SK-N-SH (cell line): ENCODE measurements around the gene NPC2. TPM values are rescaled to one million over a fixed set of nuclear protein-coding genes. Genes with fewer than 3 reads are reported as not detected.

Experiments used
- CTCF ChIA-PET: fragments of 300-600, 350-600 bp; formaldehyde crosslinking; extraction: SDS; loops from one replicate; lab custom pipeline; 2021; lab: Yijun Ruan, JAX
- POLR2A ChIA-PET: fragments of 350-600 bp; sonication (Branson Sonifier 250); formaldehyde crosslinking; extraction: SDS; loops from one replicate; lab custom pipeline; 2020; ENCODE audit warnings: antibody characterized with exemption, inconsistent platforms; lab: Yijun Ruan, JAX
- DNase-seq: peaks from one replicate; pipeline ENCODE4 v3.0.0; 2012
- H2AFZ ChIP-seq: fragments of 200-600 bp; sonication (generic); 2 replicates; pipeline ENCODE4 v1.8.1; 2016; ENCODE audit warnings: antibody characterized with exemption, mild to moderate bottlenecking, low read depth
- H3F3A ChIP-seq: fragments of 200-600 bp; sonication (generic); replicated peaks from 2 replicates; pipeline ENCODE3; 2016; ENCODE audit warnings: antibody characterized with exemption, mild to moderate bottlenecking; ENCODE audit not compliant: insufficient read depth
- H3K27ac ChIP-seq, 2 experiments: fragments of 200-500 bp in 1 of 2; fragments of 200-600 bp in 1 of 2; sonication (Bioruptor generic) in 1 of 2; sonication (generic), shearing (Covaris generic) in 1 of 2; 2 replicates each; pipeline versions ENCODE4 v1.5.1 to v1.6.1; 2014 to 2016; ENCODE audit warnings: low read depth in 2 of 2, inconsistent platforms in 1 of 2, low read length in 1 of 2, mild to moderate bottlenecking in 1 of 2, mixed read lengths in 1 of 2
- H3K27me3 ChIP-seq: fragments of 200-600 bp; sonication (generic), shearing (Covaris generic); 2 replicates; pipeline ENCODE4 v1.6.1; 2016; ENCODE audit warnings: mixed run types; ENCODE audit not compliant: insufficient read depth
- H3K36me3 ChIP-seq, 2 experiments: fragments of 200-500 bp in 1 of 2; fragments of 200-600 bp in 1 of 2; sonication (Bioruptor generic) in 1 of 2; sonication (generic) in 1 of 2; replicated peaks in 1 of 2; 2 replicates each; pipeline versions ENCODE3 to v1.5.1; 2014 to 2016; ENCODE audit warnings: low read length in 1 of 2, mild to moderate bottlenecking in 1 of 2; ENCODE audit not compliant: insufficient read depth in 2 of 2, control insufficient read depth in 1 of 2
- H3K4me1 ChIP-seq, 2 experiments: fragments of 200-500 bp in 1 of 2; fragments of 200-600 bp in 1 of 2; sonication (Bioruptor generic) in 1 of 2; sonication (generic), shearing (Covaris generic) in 1 of 2; 2 replicates each; pipeline versions ENCODE4 v1.5.1 to v1.6.1; 2014 to 2016; ENCODE audit warnings: low read depth in 1 of 2, low read length in 1 of 2, mixed run types in 1 of 2; ENCODE audit not compliant: insufficient read depth in 2 of 2, control insufficient read depth in 1 of 2
- H3K4me2 ChIP-seq: fragments of 200-600 bp; sonication (generic), shearing (Covaris generic); 2 replicates; pipeline ENCODE4 v1.6.1; 2017; ENCODE audit warnings: mixed run types
- H3K4me3 ChIP-seq, 2 experiments: fragments of 200-500 bp in 1 of 2; fragments of 200-600 bp in 1 of 2; sonication (Bioruptor generic) in 1 of 2; sonication (generic), shearing (Covaris generic) in 1 of 2; 2 replicates each; pipeline versions ENCODE4 v1.5.1 to v1.8.1; 2014 to 2016; ENCODE audit warnings: low read depth in 2 of 2, inconsistent platforms in 1 of 2, low read length in 1 of 2, mild to moderate bottlenecking in 1 of 2, mixed read lengths in 1 of 2, moderate library complexity in 1 of 2
- H3K79me2 ChIP-seq: fragments of 200-600 bp; sonication (generic); 2 replicates; pipeline ENCODE4 v1.8.1; 2017; ENCODE audit warnings: mild to moderate bottlenecking; ENCODE audit not compliant: insufficient read depth
- H3K9ac ChIP-seq: fragments of 200-600 bp; sonication (generic); 2 replicates; pipeline ENCODE4 v1.6.1; 2017; ENCODE audit warnings: mixed run types
- H3K9me2 ChIP-seq: fragments of 200-600 bp; sonication (generic); 2 replicates; pipeline ENCODE4 v1.6.1; 2017; ENCODE audit warnings: mixed run types
- H3K9me3 ChIP-seq: fragments of 200-600 bp; sonication (generic); 2 replicates; pipeline ENCODE4 v1.6.1; 2017; ENCODE audit warnings: mixed run types, mild to moderate bottlenecking, moderate library complexity
- H4K20me1 ChIP-seq: fragments of 200-600 bp; sonication (generic); 2 replicates; pipeline ENCODE4 v1.6.1; 2017; ENCODE audit warnings: mild to moderate bottlenecking, mixed run types; ENCODE audit not compliant: insufficient read depth
- CHD2 ChIP-seq: fragments of 150-350 bp; IDR thresholded peaks from 2 replicates; pipeline ENCODE4 v1.6.1; 2018; ENCODE audit warnings: low read length; ENCODE audit not compliant: partially characterized antibody
- ELF1 ChIP-seq: IDR thresholded peaks from 2 replicates; pipeline ENCODE4 v1.4.0; 2012
- EP300 ChIP-seq, 2 experiments: IDR thresholded peaks; 2 replicates each; pipeline versions ENCODE4 v1.4.0 to v1.6.1; 2012; ENCODE audit warnings: borderline replicate concordance in 1 of 2, low read depth in 1 of 2, low read length in 1 of 2
- GABPA ChIP-seq: IDR thresholded peaks from 2 replicates; pipeline ENCODE4 v1.4.0; 2012; ENCODE audit warnings: low read depth, mild to moderate bottlenecking
- GATA2 ChIP-seq: sonication (generic); formaldehyde crosslinking; IDR thresholded peaks from 2 replicates; pipeline ENCODE4 v1.5.0; 2020; ENCODE audit warnings: mild to moderate bottlenecking, missing genetic modification reagents
- MEF2A ChIP-seq: IDR thresholded peaks from 2 replicates; pipeline ENCODE4 v1.4.0; 2012; ENCODE audit warnings: low read depth, borderline replicate concordance
- MXI1 ChIP-seq: IDR thresholded peaks from 2 replicates; pipeline ENCODE4 v1.6.1; 2012; ENCODE audit warnings: mild to moderate bottlenecking, low read depth, low read length, improper control_type of control experiment
- NFIC ChIP-seq: IDR thresholded peaks from 2 replicates; pipeline ENCODE4 v1.4.0; 2012; ENCODE audit warnings: borderline replicate concordance
- RXRA ChIP-seq: IDR thresholded peaks from 2 replicates; pipeline ENCODE4 v1.4.0; 2012; ENCODE audit warnings: low read depth, mild to moderate bottlenecking, borderline replicate concordance
- TEAD4 ChIP-seq: IDR thresholded peaks from 2 replicates; pipeline ENCODE4 v1.4.0; 2012; ENCODE audit warnings: mild to moderate bottlenecking, borderline replicate concordance; ENCODE audit not compliant: insufficient read depth
- YY1 ChIP-seq: IDR thresholded peaks from 2 replicates; pipeline ENCODE4 v1.4.0; 2012; ENCODE audit warnings: low read depth, mild to moderate bottlenecking
- WGBS: methylation state at CpG from one replicate; pipeline ENCODE4 v1.1.6; 2017; ENCODE audit warnings: low lambda C conversion rate; 5-methylcytosine and 5-hydroxymethylcytosine counted together
- polyA plus RNA-seq, 3 experiments: library from polyadenylated mRNA; depleted of rRNA; stranded (reverse); fragments of >200 nt; gene quantifications; 2 replicates each; pipeline ENCODE4 v1.2.3, GENCODE V29; 2012
- TF ChIP-seq, protein P1 (sequence below): IDR thresholded peaks from 2 replicates; pipeline ENCODE4 v1.4.0; 2012; ENCODE audit warnings: low read depth
- TF ChIP-seq, protein P2 (sequence below): fragments of 200-600 bp; sonication (generic); IDR thresholded peaks from 2 replicates; pipeline ENCODE4 v1.6.1; 2017; ENCODE audit warnings: antibody characterized with exemption, mild to moderate bottlenecking, moderate library complexity
- TF ChIP-seq, protein P3 (sequence below): IDR thresholded peaks from 2 replicates; pipeline ENCODE4 v1.4.0; 2012; ENCODE audit warnings: low read depth, borderline replicate concordance
- TF ChIP-seq, protein P4 (sequence below): IDR thresholded peaks from 2 replicates; pipeline ENCODE4; 2012
- TF ChIP-seq, protein P5 (sequence below): fragments of 150-350 bp; IDR thresholded peaks from 2 replicates; pipeline ENCODE4 v1.6.1; 2016; ENCODE audit warnings: mild to moderate bottlenecking, low read depth, low read length
- TF ChIP-seq, protein P6 (sequence below): IDR thresholded peaks from 2 replicates; pipeline ENCODE4 v1.6.1; 2012; ENCODE audit warnings: mild to moderate bottlenecking, low read depth, low read length, moderate library complexity

The NPC2 gene
- polyA plus RNA-seq, 1 of the 3 experiments (the other 2 are of a cell fraction) = 522 TPM

DNA sequence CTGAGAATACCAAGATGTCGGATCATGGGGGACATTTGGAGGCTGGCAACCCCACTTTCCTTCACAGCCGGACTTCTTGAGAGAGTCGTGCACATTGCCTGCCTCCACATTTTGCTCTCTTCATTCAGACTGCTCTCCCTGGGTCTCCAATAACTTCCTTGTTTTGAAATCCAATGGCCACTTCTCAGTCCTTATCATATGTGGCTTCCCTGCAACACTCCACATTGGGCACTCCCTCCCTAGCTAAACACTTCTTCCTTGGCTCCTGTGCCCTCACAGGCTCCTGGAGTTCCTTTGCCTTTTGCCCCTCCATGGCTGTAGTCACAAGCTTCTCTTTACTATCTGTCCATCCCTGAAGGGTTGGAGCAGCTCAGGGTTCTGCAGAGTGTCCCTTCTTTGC is 30.1 kb downstream of the NPC2 start:
- Histone ChIP-seq H3K4me1 (no peaks in the 10 kb centered on the region), H3F3A (no peaks in the 10 kb centered on the region), H3K9me2 (no peaks in the 10 kb centered on the region), H3K79me2 (no peaks in the 10 kb centered on the region), H3K27me3 (no peaks in the 10 kb centered on the region), H3K4me2 (no peak overlapping the region), H3K9me3 (no peaks in the 10 kb centered on the region), H3K9ac (no peak overlapping the region), H2AFZ (no peak overlapping the region), H3K27ac (no peak overlapping the region), H4K20me1 (no peaks in the 10 kb centered on the region), H3K4me3 (no peak overlapping the region), H3K36me3 (no peaks in the 10 kb centered on the region)
- WGBS = 55% methylated on average over 3 of the region's 3 CpGs
- TF ChIP-seq MEF2A (no peak), GATA2 (no peak), NFIC (no peak), RXRA (no peak), CHD2 (no peak), MXI1 (no peak), ELF1 (no peak), GABPA (no peak), EP300 (IDR thresholded peaks at IDR 0.05; ENCODE audit: borderline replicate concordance in 1 of 2, low read depth in 1 of 2, low read length in 1 of 2) (no peak), TEAD4 (no peak), YY1 (no peak)
- TF ChIP-seq, protein P1, sequence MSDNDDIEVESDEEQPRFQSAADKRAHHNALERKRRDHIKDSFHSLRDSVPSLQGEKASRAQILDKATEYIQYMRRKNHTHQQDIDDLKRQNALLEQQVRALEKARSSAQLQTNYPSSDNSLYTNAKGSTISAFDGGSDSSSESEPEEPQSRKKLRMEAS = no peak
- TF ChIP-seq, protein P2, sequence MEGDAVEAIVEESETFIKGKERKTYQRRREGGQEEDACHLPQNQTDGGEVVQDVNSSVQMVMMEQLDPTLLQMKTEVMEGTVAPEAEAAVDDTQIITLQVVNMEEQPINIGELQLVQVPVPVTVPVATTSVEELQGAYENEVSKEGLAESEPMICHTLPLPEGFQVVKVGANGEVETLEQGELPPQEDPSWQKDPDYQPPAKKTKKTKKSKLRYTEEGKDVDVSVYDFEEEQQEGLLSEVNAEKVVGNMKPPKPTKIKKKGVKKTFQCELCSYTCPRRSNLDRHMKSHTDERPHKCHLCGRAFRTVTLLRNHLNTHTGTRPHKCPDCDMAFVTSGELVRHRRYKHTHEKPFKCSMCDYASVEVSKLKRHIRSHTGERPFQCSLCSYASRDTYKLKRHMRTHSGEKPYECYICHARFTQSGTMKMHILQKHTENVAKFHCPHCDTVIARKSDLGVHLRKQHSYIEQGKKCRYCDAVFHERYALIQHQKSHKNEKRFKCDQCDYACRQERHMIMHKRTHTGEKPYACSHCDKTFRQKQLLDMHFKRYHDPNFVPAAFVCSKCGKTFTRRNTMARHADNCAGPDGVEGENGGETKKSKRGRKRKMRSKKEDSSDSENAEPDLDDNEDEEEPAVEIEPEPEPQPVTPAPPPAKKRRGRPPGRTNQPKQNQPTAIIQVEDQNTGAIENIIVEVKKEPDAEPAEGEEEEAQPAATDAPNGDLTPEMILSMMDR = no peak
- TF ChIP-seq, protein P3, sequence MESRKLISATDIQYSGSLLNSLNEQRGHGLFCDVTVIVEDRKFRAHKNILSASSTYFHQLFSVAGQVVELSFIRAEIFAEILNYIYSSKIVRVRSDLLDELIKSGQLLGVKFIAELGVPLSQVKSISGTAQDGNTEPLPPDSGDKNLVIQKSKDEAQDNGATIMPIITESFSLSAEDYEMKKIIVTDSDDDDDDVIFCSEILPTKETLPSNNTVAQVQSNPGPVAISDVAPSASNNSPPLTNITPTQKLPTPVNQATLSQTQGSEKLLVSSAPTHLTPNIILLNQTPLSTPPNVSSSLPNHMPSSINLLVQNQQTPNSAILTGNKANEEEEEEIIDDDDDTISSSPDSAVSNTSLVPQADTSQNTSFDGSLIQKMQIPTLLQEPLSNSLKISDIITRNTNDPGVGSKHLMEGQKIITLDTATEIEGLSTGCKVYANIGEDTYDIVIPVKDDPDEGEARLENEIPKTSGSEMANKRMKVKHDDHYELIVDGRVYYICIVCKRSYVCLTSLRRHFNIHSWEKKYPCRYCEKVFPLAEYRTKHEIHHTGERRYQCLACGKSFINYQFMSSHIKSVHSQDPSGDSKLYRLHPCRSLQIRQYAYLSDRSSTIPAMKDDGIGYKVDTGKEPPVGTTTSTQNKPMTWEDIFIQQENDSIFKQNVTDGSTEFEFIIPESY = no peak
- TF ChIP-seq, protein P4, sequence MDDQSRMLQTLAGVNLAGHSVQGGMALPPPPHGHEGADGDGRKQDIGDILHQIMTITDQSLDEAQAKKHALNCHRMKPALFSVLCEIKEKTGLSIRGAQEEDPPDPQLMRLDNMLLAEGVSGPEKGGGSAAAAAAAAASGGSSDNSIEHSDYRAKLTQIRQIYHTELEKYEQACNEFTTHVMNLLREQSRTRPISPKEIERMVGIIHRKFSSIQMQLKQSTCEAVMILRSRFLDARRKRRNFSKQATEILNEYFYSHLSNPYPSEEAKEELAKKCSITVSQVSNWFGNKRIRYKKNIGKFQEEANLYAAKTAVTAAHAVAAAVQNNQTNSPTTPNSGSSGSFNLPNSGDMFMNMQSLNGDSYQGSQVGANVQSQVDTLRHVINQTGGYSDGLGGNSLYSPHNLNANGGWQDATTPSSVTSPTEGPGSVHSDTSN = no peak
- TF ChIP-seq, protein P5, sequence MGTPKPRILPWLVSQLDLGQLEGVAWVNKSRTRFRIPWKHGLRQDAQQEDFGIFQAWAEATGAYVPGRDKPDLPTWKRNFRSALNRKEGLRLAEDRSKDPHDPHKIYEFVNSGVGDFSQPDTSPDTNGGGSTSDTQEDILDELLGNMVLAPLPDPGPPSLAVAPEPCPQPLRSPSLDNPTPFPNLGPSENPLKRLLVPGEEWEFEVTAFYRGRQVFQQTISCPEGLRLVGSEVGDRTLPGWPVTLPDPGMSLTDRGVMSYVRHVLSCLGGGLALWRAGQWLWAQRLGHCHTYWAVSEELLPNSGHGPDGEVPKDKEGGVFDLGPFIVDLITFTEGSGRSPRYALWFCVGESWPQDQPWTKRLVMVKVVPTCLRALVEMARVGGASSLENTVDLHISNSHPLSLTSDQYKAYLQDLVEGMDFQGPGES = no peak
- TF ChIP-seq, protein P6, sequence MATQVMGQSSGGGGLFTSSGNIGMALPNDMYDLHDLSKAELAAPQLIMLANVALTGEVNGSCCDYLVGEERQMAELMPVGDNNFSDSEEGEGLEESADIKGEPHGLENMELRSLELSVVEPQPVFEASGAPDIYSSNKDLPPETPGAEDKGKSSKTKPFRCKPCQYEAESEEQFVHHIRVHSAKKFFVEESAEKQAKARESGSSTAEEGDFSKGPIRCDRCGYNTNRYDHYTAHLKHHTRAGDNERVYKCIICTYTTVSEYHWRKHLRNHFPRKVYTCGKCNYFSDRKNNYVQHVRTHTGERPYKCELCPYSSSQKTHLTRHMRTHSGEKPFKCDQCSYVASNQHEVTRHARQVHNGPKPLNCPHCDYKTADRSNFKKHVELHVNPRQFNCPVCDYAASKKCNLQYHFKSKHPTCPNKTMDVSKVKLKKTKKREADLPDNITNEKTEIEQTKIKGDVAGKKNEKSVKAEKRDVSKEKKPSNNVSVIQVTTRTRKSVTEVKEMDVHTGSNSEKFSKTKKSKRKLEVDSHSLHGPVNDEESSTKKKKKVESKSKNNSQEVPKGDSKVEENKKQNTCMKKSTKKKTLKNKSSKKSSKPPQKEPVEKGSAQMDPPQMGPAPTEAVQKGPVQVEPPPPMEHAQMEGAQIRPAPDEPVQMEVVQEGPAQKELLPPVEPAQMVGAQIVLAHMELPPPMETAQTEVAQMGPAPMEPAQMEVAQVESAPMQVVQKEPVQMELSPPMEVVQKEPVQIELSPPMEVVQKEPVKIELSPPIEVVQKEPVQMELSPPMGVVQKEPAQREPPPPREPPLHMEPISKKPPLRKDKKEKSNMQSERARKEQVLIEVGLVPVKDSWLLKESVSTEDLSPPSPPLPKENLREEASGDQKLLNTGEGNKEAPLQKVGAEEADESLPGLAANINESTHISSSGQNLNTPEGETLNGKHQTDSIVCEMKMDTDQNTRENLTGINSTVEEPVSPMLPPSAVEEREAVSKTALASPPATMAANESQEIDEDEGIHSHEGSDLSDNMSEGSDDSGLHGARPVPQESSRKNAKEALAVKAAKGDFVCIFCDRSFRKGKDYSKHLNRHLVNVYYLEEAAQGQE = no peak
- no peak for DNase-seq
- ChIA-PET CTCF (interaction anchor here (1.9 kb wide), 1 partner anchor 100 kb away, joined by 7 read pairs; no protein-coding TSS in a partner anchor), POLR2A (no interaction called here)
